GM19328 (cell line): ENCODE results near the gene PACRGL.

ENCODE experiments used
- ATAC-seq: cut with Tn5 transposase; IDR thresholded peaks from one replicate; pipeline ENCODE4 v1.9.1; 2021; ENCODE audit warnings: mild to moderate bottlenecking, moderate library complexity; ENCODE audit not compliant: unreplicated experiment

The PACRGL gene

GRCh38 chr4:20700007-20700761 lies at the start of gene PACRGL:
Gene PACRGL (plus strand): TSS chr4:20700458. CDS start chr4:20704482, 4,024 bp downstream.
- ATAC-seq = peak; percentile 100

- no peak for ATAC-seq
Measured at GRCh38 chr4:20652226-20652885, 47.9 kb upstream of the PACRGL start.

- no peak for ATAC-seq
Measured at GRCh38 chr4:20658456-20658855, 41.8 kb upstream of the PACRGL start.

GRCh38 chr4:20662851-20663250 lies 37.4 kb upstream of the PACRGL start:
- no peak for ATAC-seq

GRCh38 chr4:20666012-20666860 lies 34.0 kb upstream of the PACRGL start:
- no peak for ATAC-seq

GRCh38 chr4:20672262-20672661 lies 28.0 kb upstream of the PACRGL start:
- ATAC-seq = no peak

GRCh38 chr4:20675786-20676185 lies 24.5 kb upstream of the PACRGL start:
- ATAC-seq = no peak

- no peak for ATAC-seq
Measured at GRCh38 chr4:20676501-20677197, 23.6 kb upstream of the PACRGL start.

GRCh38 chr4:20678400-20678799 lies 21.9 kb upstream of the PACRGL start:
- ATAC-seq = no peak

GRCh38 chr4:20679951-20680350 lies 20.3 kb upstream of the PACRGL start:
- ATAC-seq = no peak

GRCh38 chr4:20680736-20681135 lies 19.5 kb upstream of the PACRGL start:
- ATAC-seq = no peak

- ATAC-seq = no peak
Measured at GRCh38 chr4:20681271-20681670, 19.0 kb upstream of the PACRGL start.

GRCh38 chr4:20682853-20683252 lies 17.4 kb upstream of the PACRGL start:
- ATAC-seq = no peak

- no peak for ATAC-seq
Measured at GRCh38 chr4:20683766-20684165, 16.5 kb upstream of the PACRGL start.

GRCh38 chr4:20684852-20685763 lies 15.2 kb upstream of the PACRGL start:
- no peak for ATAC-seq

GRCh38 chr4:20687864-20688263 lies 12.4 kb upstream of the PACRGL start:
- no peak for ATAC-seq

GRCh38 chr4:20696815-20697214 lies 3.4 kb upstream of the PACRGL start:
- no peak for ATAC-seq

GRCh38 chr4:20698382-20698781 lies 1.9 kb upstream of the PACRGL start:
- ATAC-seq = no peak

- ATAC-seq = no peak
Measured at GRCh38 chr4:20698820-20699219, 1.4 kb upstream of the PACRGL start.

GRCh38 chr4:20711335-20711734 lies 11.1 kb downstream of the PACRGL start:
- ATAC-seq = no peak
